ENCODE measurements around the gene AMBRA1. TPM values are rescaled to one million over a fixed set of nuclear protein-coding genes. Genes with fewer than 3 reads are reported as not detected.
A peak's percentile ranks its signal among the peaks of the same experiment; 100 is the strongest.

AMBRA1 gene
- total RNA-seq, 4 donors from 2014 or later = 36.0 to 59.2 (median 51.9) TPM

- DNase-seq = no peak
- H3K4me1 ChIP-seq = no peaks in the 10 kb centered on the region
- peaks cover 0 to 23% of the 10 kb centered on the region in 2 donors for H3K36me3 ChIP-seq
- intact Hi-C loops (cut with DNase I) = no loop called here
- TF ChIP-seq CTCF (IDR thresholded peaks at IDR 0.05) = no peak
- TF ChIP-seq POLR2A (IDR thresholded peaks at IDR 0.05) = no peak
- WGBS, 2 donors = 93% methylated on average over 22 of the region's 22 CpGs
- no peaks in the 10 kb centered on the region for H3K9me3 ChIP-seq
- no peaks in the 10 kb centered on the region for H3K27me3 ChIP-seq
- no peak overlapping the region for H3K4me3 ChIP-seq (replicated peaks in 1 of 3)
- H3K27ac ChIP-seq = no peak overlapping the region
These were observed 39.7 kb upstream of the AMBRA1 start for GRCh38 chr11:46633291-46634217.

- Histone ChIP-seq H3K9me3 (no peaks in the 10 kb centered on the region), H3K4me1 (no peaks in the 10 kb centered on the region), H3K4me3 (replicated peaks in 1 of 3) (no peak overlapping the region), H3K27ac (no peak overlapping the region), H3K27me3 (no peaks in the 10 kb centered on the region), H3K36me3 (peaks cover 0 to 23% of the 10 kb centered on the region in 2 donors)
- no peak for DNase-seq
- no peak for TF ChIP-seq POLR2A (IDR thresholded peaks at IDR 0.05)
- TF ChIP-seq CTCF (IDR thresholded peaks at IDR 0.05) = no peak
- WGBS, 2 donors = 94 to 96% methylated on average over 1 of the region's 1 CpG
- intact Hi-C loops (cut with DNase I) = no loop called here
These were observed 38.7 kb upstream of the AMBRA1 start for GRCh38 chr11:46632502-46632901.

GRCh38 chr11:46631676-46632075 is 37.9 kb upstream of the AMBRA1 start:
- intact Hi-C loops (cut with DNase I) = no loop called here
- H3K9me3 ChIP-seq = no peaks in the 10 kb centered on the region
- no peak for DNase-seq
- H3K4me3 ChIP-seq (replicated peaks in 1 of 3) = no peak overlapping the region
- no peak overlapping the region for H3K27ac ChIP-seq
- H3K4me1 ChIP-seq = no peaks in the 10 kb centered on the region
- peaks cover 0 to 26% of the 10 kb centered on the region in 2 donors for H3K36me3 ChIP-seq
- no peaks in the 10 kb centered on the region for H3K27me3 ChIP-seq
- 100% methylated on average over 2 of the region's 2 CpGs for WGBS, 2 donors
- TF ChIP-seq CTCF (IDR thresholded peaks at IDR 0.05) (no peak), POLR2A (IDR thresholded peaks at IDR 0.05) (no peak)

GRCh38 chr11:46630237-46630636 is 36.4 kb upstream of the AMBRA1 start:
- H3K9me3 ChIP-seq = no peaks in the 10 kb centered on the region
- no peak for DNase-seq
- WGBS, 2 donors = 94 to 95% methylated on average over 1 of the region's 1 CpG
- no peak overlapping the region for H3K4me3 ChIP-seq (replicated peaks in 1 of 3)
- no peaks in the 10 kb centered on the region for H3K27me3 ChIP-seq
- no peaks in the 10 kb centered on the region for H3K4me1 ChIP-seq
- TF ChIP-seq POLR2A (IDR thresholded peaks at IDR 0.05) = no peak
- TF ChIP-seq CTCF (IDR thresholded peaks at IDR 0.05) = no peak
- intact Hi-C loops (cut with DNase I) = no loop called here
- H3K27ac ChIP-seq = no peak overlapping the region
- H3K36me3 ChIP-seq = peaks cover 4 to 29% of the 10 kb centered on the region in 2 donors

GRCh38 chr11:46628961-46629360 is 35.1 kb upstream of the AMBRA1 start:
- TF ChIP-seq CTCF (IDR thresholded peaks at IDR 0.05) (no peak), POLR2A (IDR thresholded peaks at IDR 0.05) (no peak)
- Histone ChIP-seq H3K4me1 (no peaks in the 10 kb centered on the region), H3K4me3 (replicated peaks in 1 of 3) (no peak overlapping the region), H3K9me3 (no peaks in the 10 kb centered on the region), H3K27ac (no peak overlapping the region), H3K27me3 (no peaks in the 10 kb centered on the region), H3K36me3 (peaks cover 4 to 29% of the 10 kb centered on the region in 2 donors)
- peak in 1 of 2 donors; percentile 10 for DNase-seq
- 86% methylated on average over 6 of the region's 6 CpGs for WGBS, 2 donors
- intact Hi-C loops (cut with DNase I) = no loop called here
